PC-9 (cell line): ENCODE data around the gene ASTN2. TPM values are rescaled to one million over a fixed set of nuclear protein-coding genes. Genes with fewer than 3 reads are reported as not detected.

ENCODE experiments used
- BruUV-seq: library from RNA; stranded (reverse); fragments of 400-500 nt; replicated peaks from 2 replicates; lab custom pipeline; 2021; lab: Mats Ljungman, UMichigan
- CTCF ChIA-PET: fragments of 300-600 bp; sonication (Branson Sonifier 250); formaldehyde crosslinking; loops from one replicate; lab custom pipeline; 2022; ENCODE audit warnings: antibody characterized with exemption; lab: Charles Lee
- POLR2A ChIA-PET: fragments of 300-600 bp; sonication (Branson Sonifier 250); formaldehyde crosslinking; loops from one replicate; lab custom pipeline; 2022; ENCODE audit warnings: antibody characterized with exemption; ENCODE audit not compliant: unreplicated experiment; lab: Charles Lee
- DNase-seq, 2 experiments: peaks; one replicate each; pipeline versions ENCODE4 v3.0.0 to v3.0.0-alpha.2; 2015 to 2022; ENCODE audit warnings: mixed read lengths in 1 of 2
- H2AFZ ChIP-seq: fragments of 200-600 bp; sonication (generic); 2 replicates; pipeline ENCODE4 v1.8.1; 2017; ENCODE audit warnings: antibody characterized with exemption
- H3F3A ChIP-seq: fragments of 200-600 bp; sonication (generic); 2 replicates; pipeline ENCODE4 v1.8.1; 2017; ENCODE audit warnings: antibody characterized with exemption, mild to moderate bottlenecking, low read depth; ENCODE audit not compliant: insufficient read depth
- H3K27ac ChIP-seq: fragments of 200-600 bp; sonication (generic); 2 replicates; pipeline ENCODE4 v1.6.1; 2016; ENCODE audit warnings: mixed run types
- H3K27me3 ChIP-seq: fragments of 200-600 bp; sonication (generic); 2 replicates; pipeline ENCODE4 v1.6.1; 2016; ENCODE audit warnings: low read depth, mixed run types; ENCODE audit not compliant: insufficient read depth
- H3K36me3 ChIP-seq: fragments of 200-600 bp; sonication (generic); 2 replicates; pipeline ENCODE4 v1.6.1; 2016; ENCODE audit warnings: low read depth, mixed run types
- H3K4me1 ChIP-seq: fragments of 200-600 bp; sonication (generic); replicated peaks from 2 replicates; pipeline ENCODE4 v1.6.1; 2016; ENCODE audit warnings: mixed run types; ENCODE audit not compliant: insufficient read depth
- H3K4me2 ChIP-seq: fragments of 200-600 bp; sonication (generic); 2 replicates; pipeline ENCODE4 v1.6.1; 2017; ENCODE audit warnings: mixed run types
- H3K4me3 ChIP-seq: fragments of 200-600 bp; sonication (generic); 2 replicates; pipeline ENCODE4 v1.6.1; 2016; ENCODE audit warnings: mixed run types
- H3K79me2 ChIP-seq: fragments of 200-600 bp; sonication (generic); 2 replicates; pipeline ENCODE4 v1.6.1; 2017; ENCODE audit warnings: low read depth, mixed run types
- H3K9me2 ChIP-seq: fragments of 200-600 bp; sonication (generic); 2 replicates; pipeline ENCODE4 v1.8.1; 2017; ENCODE audit warnings: mild to moderate bottlenecking; ENCODE audit not compliant: insufficient read depth
- H3K9me3 ChIP-seq: fragments of 200-600 bp; sonication (generic); 2 replicates; pipeline ENCODE4 v1.8.1; 2016; ENCODE audit warnings: low read depth; ENCODE audit not compliant: insufficient read depth
- H4K20me1 ChIP-seq: fragments of 200-600 bp; sonication (generic); 2 replicates; pipeline ENCODE4 v1.8.1; 2017; ENCODE audit not compliant: insufficient read depth
- EZH2 ChIP-seq: fragments of 200-600 bp; sonication (generic); IDR thresholded peaks from 2 replicates; pipeline ENCODE4 v1.8.0; 2017; ENCODE audit warnings: antibody characterized with exemption, low read depth
- intact Hi-C: fragments of 100-400 bp; cut with micrococcal nuclease; formaldehyde crosslinking; loops from one replicate; pipeline ENCODE4 v1.10.0; 2022; ENCODE audit not compliant: unreplicated experiment
- total RNA-seq: library from RNA; stranded (reverse); gene quantifications from 2 replicates; pipeline ENCODE4 v1.2.3, GENCODE V29; 2021
- TF ChIP-seq, protein P1 (sequence below): fragments of 200-600 bp; sonication (generic); conservative IDR thresholded peaks from 2 replicates; pipeline ENCODE4 v1.6.1; 2017; ENCODE audit warnings: mixed run types, antibody characterized with exemption, mild to moderate bottlenecking, moderate library complexity

The ASTN2 gene
- total RNA-seq, 1 experiment from 2014 or later, result 6.2 TPM

DNA sequence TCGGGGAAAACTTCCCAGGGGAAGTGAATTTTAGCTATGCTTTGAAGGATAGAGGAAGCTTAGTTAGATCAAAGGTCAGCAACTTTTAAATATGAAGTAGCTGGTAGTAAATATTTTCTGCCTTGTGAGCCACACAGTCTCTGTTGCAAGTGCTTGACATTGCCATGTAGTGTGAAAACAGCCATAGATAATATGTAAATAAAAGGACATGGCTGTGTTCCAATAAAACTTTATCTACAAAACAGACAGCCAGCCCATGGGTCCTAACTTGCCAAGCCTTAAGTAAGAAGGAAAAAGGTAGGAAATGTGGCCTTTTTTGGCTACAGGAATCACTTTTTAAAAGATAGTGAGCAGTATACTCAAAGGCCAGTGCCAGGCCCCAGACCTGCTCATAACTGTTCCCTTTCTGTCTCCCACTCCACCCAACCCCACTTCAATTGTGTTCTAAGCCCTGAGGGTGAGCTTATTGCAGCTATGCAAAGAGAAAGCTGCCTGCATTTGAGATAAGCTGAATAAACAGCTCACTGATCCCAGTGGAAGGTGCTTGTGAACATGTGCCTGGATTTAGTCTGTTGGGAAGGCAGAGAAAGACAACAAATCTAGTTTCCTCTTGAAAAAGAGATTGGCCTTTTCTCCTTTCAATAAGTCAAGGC, 840.7 kb downstream of the ASTN2 start:
- H3F3A ChIP-seq, result peaks cover 8% of the 10 kb centered on the region
- no peak overlapping the region for H3K4me2 ChIP-seq
- H3K79me2 ChIP-seq, result no peaks in the 10 kb centered on the region
- no peaks in the 10 kb centered on the region for H3K27me3 ChIP-seq
- BruUV-seq, result no TSS peak
- TF ChIP-seq, protein P1, sequence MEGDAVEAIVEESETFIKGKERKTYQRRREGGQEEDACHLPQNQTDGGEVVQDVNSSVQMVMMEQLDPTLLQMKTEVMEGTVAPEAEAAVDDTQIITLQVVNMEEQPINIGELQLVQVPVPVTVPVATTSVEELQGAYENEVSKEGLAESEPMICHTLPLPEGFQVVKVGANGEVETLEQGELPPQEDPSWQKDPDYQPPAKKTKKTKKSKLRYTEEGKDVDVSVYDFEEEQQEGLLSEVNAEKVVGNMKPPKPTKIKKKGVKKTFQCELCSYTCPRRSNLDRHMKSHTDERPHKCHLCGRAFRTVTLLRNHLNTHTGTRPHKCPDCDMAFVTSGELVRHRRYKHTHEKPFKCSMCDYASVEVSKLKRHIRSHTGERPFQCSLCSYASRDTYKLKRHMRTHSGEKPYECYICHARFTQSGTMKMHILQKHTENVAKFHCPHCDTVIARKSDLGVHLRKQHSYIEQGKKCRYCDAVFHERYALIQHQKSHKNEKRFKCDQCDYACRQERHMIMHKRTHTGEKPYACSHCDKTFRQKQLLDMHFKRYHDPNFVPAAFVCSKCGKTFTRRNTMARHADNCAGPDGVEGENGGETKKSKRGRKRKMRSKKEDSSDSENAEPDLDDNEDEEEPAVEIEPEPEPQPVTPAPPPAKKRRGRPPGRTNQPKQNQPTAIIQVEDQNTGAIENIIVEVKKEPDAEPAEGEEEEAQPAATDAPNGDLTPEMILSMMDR, result no peak
- no peak for TF ChIP-seq EZH2
- no peaks in the 10 kb centered on the region for H3K9me2 ChIP-seq
- H4K20me1 ChIP-seq, result no peaks in the 10 kb centered on the region
- intact Hi-C loops, result loop anchor here (10.0 kb wide), 2 partner anchors 569 to 899 kb away; no protein-coding TSS in a partner anchor
- H3K27ac ChIP-seq, result no peak overlapping the region
- no peaks in the 10 kb centered on the region for H3K36me3 ChIP-seq
- DNase-seq, result peak in 1 of 2 experiments; percentile 53
- no peak overlapping the region for H2AFZ ChIP-seq
- H3K4me3 ChIP-seq, result no peak overlapping the region
- H3K9me3 ChIP-seq, result no peaks in the 10 kb centered on the region
- ChIA-PET POLR2A (interaction anchor here (0.7 kb wide), 1 partner anchor 514 kb away, joined by 5 read pairs; no protein-coding TSS in a partner anchor), CTCF (interaction anchor here (0.6 kb wide), 1 partner anchor 369 kb away, joined by 8 read pairs; no protein-coding TSS in a partner anchor)
- peaks cover 15% of the 10 kb centered on the region; the same call in 1 of the 2 replicates for H3K4me1 ChIP-seq

DNA sequence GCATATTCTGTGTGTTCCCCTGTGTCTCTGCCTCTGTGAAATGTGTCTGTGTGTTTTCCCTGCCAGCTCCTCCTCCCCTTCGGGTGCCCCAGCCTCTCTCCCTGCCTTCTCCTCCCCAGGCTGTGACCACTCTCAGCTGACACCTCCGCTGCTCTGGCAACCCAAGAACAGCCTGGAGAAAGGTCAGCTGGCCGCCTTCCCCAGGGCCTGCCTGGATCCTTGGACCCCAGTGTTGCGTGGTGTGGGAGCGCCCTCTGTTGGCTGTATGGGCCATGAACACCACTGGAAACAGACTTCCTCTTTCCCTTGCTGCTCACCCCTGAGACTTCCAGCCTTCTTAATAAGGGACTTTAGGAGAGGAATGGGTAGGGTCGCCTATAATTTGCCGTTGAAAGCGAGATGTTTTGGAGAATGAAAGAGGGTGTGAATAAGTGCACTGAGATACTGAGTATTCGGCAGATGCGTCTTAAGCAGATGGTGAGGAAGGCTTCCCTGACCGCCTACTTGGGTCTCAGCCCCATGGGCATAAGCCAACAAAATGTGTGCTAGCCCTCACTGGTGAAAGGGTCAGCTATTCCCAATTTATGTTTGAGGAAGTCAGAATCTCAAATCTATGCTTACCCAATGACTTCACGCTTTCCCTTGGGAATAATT, 842.6 kb downstream of the ASTN2 start:
- BruUV-seq, result no TSS peak
- H3K4me2 ChIP-seq, result peak overlapping the region; percentile 59
- no peaks in the 10 kb centered on the region for H3K27me3 ChIP-seq
- peak; percentile 57 to 75 for DNase-seq
- H4K20me1 ChIP-seq, result no peaks in the 10 kb centered on the region
- intact Hi-C loops, result loop anchor here (1.0 to 10.0 kb wide), 6 partner anchors 75 to 979 kb away; no protein-coding TSS in a partner anchor
- ChIA-PET POLR2A (no interaction called here), CTCF (interaction anchor here (0.6 to 1.0 kb wide), 3 partner anchors 979 to 1602 kb away, joined by 3 to 7 read pairs (median 5); no protein-coding TSS in a partner anchor)
- no peaks in the 10 kb centered on the region for H3K9me2 ChIP-seq
- no peak overlapping the region for H3K27ac ChIP-seq
- H3K36me3 ChIP-seq, result no peaks in the 10 kb centered on the region
- no peak overlapping the region for H3K4me3 ChIP-seq
- H2AFZ ChIP-seq, result no peak overlapping the region
- no peaks in the 10 kb centered on the region for H3K79me2 ChIP-seq
- peaks cover 8% of the 10 kb centered on the region for H3F3A ChIP-seq
- H3K9me3 ChIP-seq, result no peaks in the 10 kb centered on the region
- H3K4me1 ChIP-seq, result peaks cover 15% of the 10 kb centered on the region; the same call in 1 of the 2 replicates
- TF ChIP-seq, protein P1, result peak; percentile 94
- no peak for TF ChIP-seq EZH2

- Histone ChIP-seq H3F3A (peaks cover 4% of the 10 kb centered on the region; the same call in 1 of the 2 replicates), H2AFZ (no peak overlapping the region), H3K4me2 (no peak overlapping the region), H3K79me2 (no peaks in the 10 kb centered on the region), H3K9me3 (no peaks in the 10 kb centered on the region; the same call in 1 of the 2 replicates), H3K27ac (no peak overlapping the region), H3K27me3 (no peaks in the 10 kb centered on the region), H3K36me3 (no peaks in the 10 kb centered on the region), H3K4me3 (no peak overlapping the region), H4K20me1 (no peaks in the 10 kb centered on the region), H3K9me2 (no peaks in the 10 kb centered on the region), H3K4me1 (peaks cover 10% of the 10 kb centered on the region; the same call in 1 of the 2 replicates)
- DNase-seq, result no peak
- ChIA-PET POLR2A (no interaction called here), CTCF (interaction anchor here (0.6 kb wide), 1 partner anchor 161 kb away, joined by 6 read pairs; no protein-coding TSS in a partner anchor)
- TF ChIP-seq, protein P1, result no peak
- TF ChIP-seq EZH2, result no peak
- intact Hi-C loops, result no loop called here
- BruUV-seq, result no TSS peak
These were observed 845.7 kb downstream of the ASTN2 start for GRCh38 chr9:116569111-116569510.
